B cell (primary cell): ENCODE data around the gene ELOVL1. TPM values are rescaled to one million over a fixed set of nuclear protein-coding genes. Genes with fewer than 3 reads are reported as not detected.

ENCODE experiments used
- ATAC-seq: fragments of 200-7000 bp; cut with Tn5 transposase; one replicate; pipeline ENCODE4 v1.10.0; 2021; ENCODE audit warnings: low read depth, mild to moderate bottlenecking, moderate number of reproducible peaks, moderate library complexity
- CTCF ChIA-PET: fragments of 350-600 bp; sonication (Branson Sonifier 250); formaldehyde crosslinking; loops from one replicate; lab custom pipeline; 2021; ENCODE audit warnings: antibody characterized with exemption, inconsistent platforms; lab: Charles Lee
- POLR2A ChIA-PET: fragments of 350-600 bp; sonication (Branson Sonifier 250); formaldehyde crosslinking; loops from one replicate; lab custom pipeline; 2021; ENCODE audit warnings: antibody characterized with exemption; lab: Charles Lee
- DNase-seq: peaks from one replicate; pipeline ENCODE4 v3.0.0; 2013
- H2AFZ ChIP-seq: 2 replicates; pipeline ENCODE4 v1.6.1; 2012; ENCODE audit warnings: mild to moderate bottlenecking, low read depth, low read length; ENCODE audit not compliant: insufficient read depth, poor library complexity, severe bottlenecking
- H3K27ac ChIP-seq, 2 donors: 1 replicate in 1 of 2; 2 replicates in 1 of 2; pipeline ENCODE4 v1.5.1; 2012 to 2013; ENCODE audit warnings: low read length in 2 of 2, mild to moderate bottlenecking in 2 of 2, moderate library complexity in 1 of 2
- H3K27me3 ChIP-seq, 4 experiments: fragments of 200-600 bp in 1 of 4; sonication (generic) in 1 of 4; replicated peaks in 1 of 4; 1 replicate in 2 of 4; 2 replicates in 2 of 4; pipeline versions ENCODE4 v1.6.1 to v1.7.0; 2013 to 2016; ENCODE audit warnings: low read length in 3 of 4, mild to moderate bottlenecking in 2 of 4, mixed read lengths in 1 of 4, moderate library complexity in 1 of 4; ENCODE audit not compliant: insufficient read depth in 4 of 4, control insufficient read depth in 3 of 4; ENCODE audit errors: control extremely low read depth in 1 of 4
- H3K36me3 ChIP-seq, 2 experiments: replicated peaks in 1 of 2; 1 replicate in 1 of 2; 2 replicates in 1 of 2; pipeline versions ENCODE4 v1.6.1 to v1.7.1; 2013; ENCODE audit warnings: low read length in 1 of 2; ENCODE audit not compliant: insufficient read depth in 2 of 2, control insufficient read depth in 1 of 2; ENCODE audit errors: control extremely low read depth in 1 of 2, extremely low read depth in 1 of 2
- H3K4me1 ChIP-seq, 2 donors: fragments of 200-600 bp in 1 of 2; sonication (generic) in 1 of 2; 1 replicate in 1 of 2; 2 replicates in 1 of 2; pipeline versions ENCODE4 v1.5.1 to v1.6.1; 2013 to 2017; ENCODE audit warnings: low read length in 2 of 2; ENCODE audit not compliant: control insufficient read depth in 2 of 2, insufficient read depth in 2 of 2
- H3K4me2 ChIP-seq: replicated peaks from 2 replicates; pipeline ENCODE3; 2012; ENCODE audit warnings: mild to moderate bottlenecking, low read depth, low read length; ENCODE audit not compliant: poor library complexity, severe bottlenecking
- H3K4me3 ChIP-seq, 5 experiments: fragments of 200-600 bp in 1 of 5; sonication (generic) in 1 of 5; 1 replicate in 3 of 5; 2 replicates in 2 of 5; pipeline versions ENCODE4 v1.5.1 to v1.7.0; 2011 to 2016; ENCODE audit warnings: low read length in 4 of 5, mild to moderate bottlenecking in 4 of 5, low read depth in 2 of 5, control low read depth in 1 of 5, moderate library complexity in 1 of 5; ENCODE audit not compliant: insufficient read depth in 1 of 5; ENCODE audit errors: control extremely low read depth in 1 of 5, extremely low read depth in 1 of 5
- H3K79me2 ChIP-seq: fragments of 200-600 bp; sonication (generic); one replicate; pipeline ENCODE4 v1.6.0; 2016; ENCODE audit warnings: low read length; ENCODE audit not compliant: control insufficient read depth, insufficient read depth
- H3K9ac ChIP-seq: fragments of 200-600 bp; sonication (generic); 2 replicates; pipeline ENCODE4 v1.6.1; 2017; ENCODE audit warnings: mild to moderate bottlenecking, low read length, moderate library complexity
- H3K9me3 ChIP-seq, 3 donors: one replicate each; pipeline versions ENCODE4 v1.6.1 to v1.7.1; 2013; ENCODE audit warnings: low read length in 2 of 3; ENCODE audit not compliant: control insufficient read depth in 2 of 3, insufficient read depth in 1 of 3; ENCODE audit errors: control extremely low read depth in 1 of 3
- H4K20me1 ChIP-seq: 2 replicates; pipeline ENCODE4 v1.6.0; 2012; ENCODE audit warnings: mild to moderate bottlenecking, low read length; ENCODE audit not compliant: insufficient read depth, control insufficient read depth, poor library complexity, severe bottlenecking
- H3K27ac Mint-ChIP-seq: one replicate; pipeline ENCODE4 v1.8.0; 2021; ENCODE audit warnings: mixed read lengths
- H3K27me3 Mint-ChIP-seq: one replicate; pipeline ENCODE4 v1.8.0; 2021; ENCODE audit warnings: mixed read lengths
- H3K4me1 Mint-ChIP-seq: one replicate; pipeline ENCODE4 v1.8.0; 2021; ENCODE audit warnings: mixed read lengths
- H3K4me3 Mint-ChIP-seq: one replicate; pipeline ENCODE4 v1.8.0; 2021; ENCODE audit warnings: mixed read lengths
- H3K9me3 Mint-ChIP-seq: one replicate; pipeline ENCODE4 v1.8.0; 2022; ENCODE audit warnings: mixed read lengths; ENCODE audit not compliant: insufficient read depth
- EZH2 ChIP-seq: IDR thresholded peaks from 2 replicates; pipeline ENCODE4 v1.6.1; 2012; ENCODE audit warnings: borderline replicate concordance, low read depth, mild to moderate bottlenecking, moderate library complexity, low read length; ENCODE audit not compliant: insufficient read depth, poor library complexity, severe bottlenecking
- WGBS: methylation state at CpG from one replicate; pipeline ENCODE4 v1.1.5; 2013; ENCODE audit warnings: missing lambda C conversion rate; ENCODE audit not compliant: insufficient coverage; 5-methylcytosine and 5-hydroxymethylcytosine counted together
- intact Hi-C: fragments of 100-400 bp; cut with micrococcal nuclease; formaldehyde crosslinking; loops from one replicate; pipeline ENCODE4 v1.10.0; 2022
- polyA plus RNA-seq: library from polyadenylated mRNA; depleted of rRNA; stranded (reverse); fragments of >200 nt; gene quantifications from 2 replicates; pipeline ENCODE4 v1.2.3, GENCODE V29; 2012
- total RNA-seq, 2 donors: library from RNA; stranded (reverse); fragments of 120-200 nt in 1 of 2; gene quantifications; 1 replicate in 1 of 2; 2 replicates in 1 of 2; pipeline versions ENCODE4 v1.2.3 to v1.2.4, GENCODE V29; 2013 to 2022
- TF ChIP-seq, protein P1 (sequence below): fragments of 200-600 bp; IDR thresholded peaks from one replicate; pipeline ENCODE4 v1.8.0; 2022; ENCODE audit warnings: antibody characterized with exemption, mild to moderate bottlenecking

ELOVL1 gene
- total and polyA plus RNA-seq, 2 donors (not counting 1 experiment from before 2014, with no cell fraction given): 65.4 to 78.8 TPM

DNA sequence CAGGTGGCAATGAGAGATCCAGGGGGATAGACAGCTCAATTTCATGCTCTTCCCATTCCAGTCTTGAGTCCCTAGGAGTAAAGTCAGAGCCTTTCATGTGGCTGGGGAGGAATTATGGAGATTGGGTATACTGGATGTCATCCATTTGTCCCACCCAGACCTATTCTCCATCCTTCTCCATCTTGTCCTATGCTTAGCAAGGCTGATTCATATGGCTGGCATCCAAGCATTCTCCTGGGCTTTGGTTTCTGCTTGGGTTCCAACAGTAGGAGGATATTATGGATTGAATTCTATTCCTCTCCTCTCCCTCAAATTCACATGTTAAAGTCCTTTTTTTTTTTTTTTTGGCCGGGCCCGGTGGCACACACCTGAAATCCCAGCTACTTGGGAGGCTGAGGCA lies 12.9 kb downstream of the ELOVL1 start:
- ChIA-PET POLR2A (interaction anchor here (1.0 kb wide), 1 partner anchor 115 kb away, joined by 3 read pairs; no protein-coding TSS in a partner anchor), CTCF (interaction anchor here (0.7 to 1.4 kb wide), 4 partner anchors 13 to 870 kb away, joined by 3 to 4 read pairs (median 3); no protein-coding TSS in a partner anchor)
- Histone ChIP-seq H3K27ac (no peak overlapping the region), H3K27me3 (no peaks in the 10 kb centered on the region), H3K4me1 (peaks cover 9 to 15% of the 10 kb centered on the region in 2 donors), H3K9me3 (no peaks in the 10 kb centered on the region), H4K20me1 (no peaks in the 10 kb centered on the region), H3K4me2 (no peak overlapping the region), H2AFZ (no peak overlapping the region), H3K9ac (no peak overlapping the region), H3K36me3 (no peaks in the 10 kb centered on the region), H3K79me2 (peaks cover 5% of the 10 kb centered on the region), H3K4me3 (no peak overlapping the region)
- TF ChIP-seq, protein P1, sequence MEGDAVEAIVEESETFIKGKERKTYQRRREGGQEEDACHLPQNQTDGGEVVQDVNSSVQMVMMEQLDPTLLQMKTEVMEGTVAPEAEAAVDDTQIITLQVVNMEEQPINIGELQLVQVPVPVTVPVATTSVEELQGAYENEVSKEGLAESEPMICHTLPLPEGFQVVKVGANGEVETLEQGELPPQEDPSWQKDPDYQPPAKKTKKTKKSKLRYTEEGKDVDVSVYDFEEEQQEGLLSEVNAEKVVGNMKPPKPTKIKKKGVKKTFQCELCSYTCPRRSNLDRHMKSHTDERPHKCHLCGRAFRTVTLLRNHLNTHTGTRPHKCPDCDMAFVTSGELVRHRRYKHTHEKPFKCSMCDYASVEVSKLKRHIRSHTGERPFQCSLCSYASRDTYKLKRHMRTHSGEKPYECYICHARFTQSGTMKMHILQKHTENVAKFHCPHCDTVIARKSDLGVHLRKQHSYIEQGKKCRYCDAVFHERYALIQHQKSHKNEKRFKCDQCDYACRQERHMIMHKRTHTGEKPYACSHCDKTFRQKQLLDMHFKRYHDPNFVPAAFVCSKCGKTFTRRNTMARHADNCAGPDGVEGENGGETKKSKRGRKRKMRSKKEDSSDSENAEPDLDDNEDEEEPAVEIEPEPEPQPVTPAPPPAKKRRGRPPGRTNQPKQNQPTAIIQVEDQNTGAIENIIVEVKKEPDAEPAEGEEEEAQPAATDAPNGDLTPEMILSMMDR: no peak
- TF ChIP-seq EZH2: no peak
- ATAC-seq: no peak
- H3K4me3 Mint-ChIP-seq: no peak overlapping the region
- H3K27me3 Mint-ChIP-seq: no peaks in the 10 kb centered on the region
- no CpG with 5 or more reads among the region's 2 CpGs for WGBS
- peaks cover 18% of the 10 kb centered on the region for H3K4me1 Mint-ChIP-seq
- intact Hi-C loops: loop anchor here (5.0 kb wide), 2 partner anchors 508 to 698 kb away; partner anchors contain the start of genes PPIH and ZNF691
- no peaks in the 10 kb centered on the region for H3K9me3 Mint-ChIP-seq
- H3K27ac Mint-ChIP-seq: no peak overlapping the region
- no peak for DNase-seq

DNA sequence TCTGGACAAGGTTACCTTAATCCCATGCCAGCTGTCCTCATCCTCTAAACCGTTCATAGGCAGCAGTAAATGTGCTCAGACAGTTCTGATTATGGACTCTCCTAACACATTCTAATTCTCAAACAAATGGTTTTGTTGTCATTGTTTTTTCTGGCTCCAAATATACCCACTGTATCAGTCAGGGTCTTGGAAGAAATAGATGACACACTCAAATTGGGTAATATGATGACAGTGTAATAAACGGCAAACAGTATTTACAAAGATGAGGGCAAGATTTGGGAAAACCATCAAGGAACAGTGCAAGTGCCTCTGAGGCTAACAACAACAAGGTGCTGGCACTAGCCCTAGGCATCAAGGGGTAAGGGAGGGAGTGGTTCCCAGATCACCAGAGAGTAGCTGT lies 13.3 kb downstream of the ELOVL1 start:
- Histone ChIP-seq H3K36me3 (no peaks in the 10 kb centered on the region), H3K4me3 (no peak overlapping the region), H3K9ac (no peak overlapping the region), H2AFZ (no peak overlapping the region), H3K79me2 (peaks cover 5% of the 10 kb centered on the region), H4K20me1 (no peaks in the 10 kb centered on the region), H3K9me3 (no peaks in the 10 kb centered on the region), H3K4me1 (peaks cover 13 to 19% of the 10 kb centered on the region in 2 donors), H3K4me2 (no peak overlapping the region), H3K27me3 (no peaks in the 10 kb centered on the region), H3K27ac (no peak overlapping the region)
- intact Hi-C loops: no loop called here
- no peak overlapping the region for H3K4me3 Mint-ChIP-seq
- H3K27me3 Mint-ChIP-seq: no peaks in the 10 kb centered on the region
- WGBS: 100% methylated on average over 1 of the region's 2 CpGs
- peaks cover 18% of the 10 kb centered on the region for H3K4me1 Mint-ChIP-seq
- no peak for TF ChIP-seq EZH2
- TF ChIP-seq, protein P1: no peak
- ChIA-PET CTCF (interaction anchor here (0.7 to 1.1 kb wide), 3 partner anchors 83 to 871 kb away, joined by 3 read pairs; no protein-coding TSS in a partner anchor), POLR2A (interaction anchor here (1.0 kb wide), 1 partner anchor 115 kb away, joined by 3 read pairs; no protein-coding TSS in a partner anchor)
- no peak overlapping the region for H3K27ac Mint-ChIP-seq
- ATAC-seq: no peak
- H3K9me3 Mint-ChIP-seq: no peaks in the 10 kb centered on the region
- no peak for DNase-seq
